WTC11 (cell line): ENCODE results near the gene ZNF582. TPM values are rescaled to one million over a fixed set of nuclear protein-coding genes. Genes with fewer than 3 reads are reported as not detected.
"Not testable (repeated sequence)": the region's sequence is repeated elsewhere in the genome, so short reads cannot be mapped to it uniquely, and the experiment has no call there.

ENCODE experiments used
- ATAC-seq: fragments of 200-7000 bp; cut with Tn5 transposase; 2 replicates; pipeline ENCODE4 v1.10.0; 2021; ENCODE audit warnings: mild to moderate bottlenecking, moderate library complexity
- CTCF ChIA-PET: fragments of 300-600 bp; sonication (Branson Sonifier 250); formaldehyde crosslinking; loops from one replicate; lab custom pipeline; 2021; ENCODE audit warnings: antibody characterized with exemption; lab: Charles Lee
- POLR2A ChIA-PET: fragments of 350-600 bp; sonication (Branson Sonifier 250); formaldehyde crosslinking; loops from one replicate; lab custom pipeline; 2021; ENCODE audit warnings: antibody characterized with exemption; lab: Charles Lee
- DNase-seq: peaks from one replicate; pipeline ENCODE4 v3.0.0; 2021; ENCODE audit warnings: low spot score
- H3K27ac Mint-ChIP-seq: 2 replicates; pipeline ENCODE4 v1.8.0; 2021; ENCODE audit warnings: mixed read lengths
- H3K27me3 Mint-ChIP-seq: 2 replicates; pipeline ENCODE4 v1.8.0; 2021; ENCODE audit warnings: low read depth, mild to moderate bottlenecking, moderate library complexity, mixed read lengths
- H3K36me3 Mint-ChIP-seq: 2 replicates; pipeline ENCODE4 v1.8.0; 2021; ENCODE audit warnings: mixed read lengths
- H3K4me1 Mint-ChIP-seq: 2 replicates; pipeline ENCODE4 v1.8.0; 2022; ENCODE audit warnings: mixed read lengths
- H3K4me3 Mint-ChIP-seq: 2 replicates; pipeline ENCODE4 v1.8.0; 2021; ENCODE audit warnings: mild to moderate bottlenecking, moderate library complexity, mixed read lengths
- H3K9me3 Mint-ChIP-seq: 2 replicates; pipeline ENCODE4 v1.8.0; 2021; ENCODE audit warnings: mixed read lengths
- JAZF1 ChIP-seq: fragments of 250-450 bp; sonication (Bioruptor Pico); IDR thresholded peaks from 2 replicates; pipeline ENCODE4 v1.9.0; 2021; ENCODE audit warnings: moderate library complexity, mild to moderate bottlenecking, inconsistent platforms
- ZNF671 ChIP-seq: fragments of 250-450 bp; sonication (Bioruptor Pico); IDR thresholded peaks from 2 replicates; pipeline ENCODE4 v1.8.0; 2021; ENCODE audit warnings: mild to moderate bottlenecking
- total RNA-seq: library from RNA; stranded (reverse); gene quantifications from 3 replicates; pipeline ENCODE4 v1.2.3, GENCODE V29; 2021
- TF ChIP-seq, protein P1 (sequence below): fragments of 250-450 bp; sonication (Bioruptor Pico); IDR thresholded peaks from 2 replicates; pipeline ENCODE4 v1.8.0; 2021; ENCODE audit warnings: mild to moderate bottlenecking
- TF ChIP-seq, protein P2 (sequence below): fragments of 250-450 bp; sonication (Bioruptor Pico); IDR thresholded peaks from 2 replicates; pipeline ENCODE4 v1.9.0; 2021; ENCODE audit warnings: mild to moderate bottlenecking, borderline replicate concordance
- TF ChIP-seq, protein P3 (sequence below): fragments of 200-600 bp; IDR thresholded peaks from 2 replicates; pipeline ENCODE4 v1.8.0; 2022; ENCODE audit warnings: antibody characterized with exemption

Gene ZNF582
- total RNA-seq, 1 experiment from 2014 or later: 3.5 TPM

DNA sequence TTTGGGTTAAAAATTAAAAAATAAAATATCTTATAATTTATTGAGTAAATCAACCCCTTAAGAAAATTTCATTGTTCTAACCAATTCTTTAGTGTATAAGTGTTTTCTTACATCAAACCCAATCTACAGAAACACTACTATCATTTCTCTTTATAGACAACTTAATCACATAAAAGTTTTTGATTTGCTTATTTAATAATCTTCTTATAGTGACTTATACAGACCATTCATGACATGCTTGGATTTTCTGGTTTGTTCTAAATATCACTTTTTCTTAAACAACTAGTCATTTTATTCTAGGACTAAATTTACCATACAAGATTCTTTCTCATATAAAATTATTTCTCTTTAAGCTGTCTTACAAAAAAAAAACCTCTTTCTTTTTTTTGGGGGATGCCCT lies 51.4 kb downstream of the ZNF582 start:
- no peak for TF ChIP-seq JAZF1 (CRISPR knock-in tag)
- TF ChIP-seq, protein P1, sequence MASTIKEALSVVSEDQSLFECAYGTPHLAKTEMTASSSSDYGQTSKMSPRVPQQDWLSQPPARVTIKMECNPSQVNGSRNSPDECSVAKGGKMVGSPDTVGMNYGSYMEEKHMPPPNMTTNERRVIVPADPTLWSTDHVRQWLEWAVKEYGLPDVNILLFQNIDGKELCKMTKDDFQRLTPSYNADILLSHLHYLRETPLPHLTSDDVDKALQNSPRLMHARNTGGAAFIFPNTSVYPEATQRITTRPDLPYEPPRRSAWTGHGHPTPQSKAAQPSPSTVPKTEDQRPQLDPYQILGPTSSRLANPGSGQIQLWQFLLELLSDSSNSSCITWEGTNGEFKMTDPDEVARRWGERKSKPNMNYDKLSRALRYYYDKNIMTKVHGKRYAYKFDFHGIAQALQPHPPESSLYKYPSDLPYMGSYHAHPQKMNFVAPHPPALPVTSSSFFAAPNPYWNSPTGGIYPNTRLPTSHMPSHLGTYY (CRISPR knock-in tag): no peak
- TF ChIP-seq, protein P2, sequence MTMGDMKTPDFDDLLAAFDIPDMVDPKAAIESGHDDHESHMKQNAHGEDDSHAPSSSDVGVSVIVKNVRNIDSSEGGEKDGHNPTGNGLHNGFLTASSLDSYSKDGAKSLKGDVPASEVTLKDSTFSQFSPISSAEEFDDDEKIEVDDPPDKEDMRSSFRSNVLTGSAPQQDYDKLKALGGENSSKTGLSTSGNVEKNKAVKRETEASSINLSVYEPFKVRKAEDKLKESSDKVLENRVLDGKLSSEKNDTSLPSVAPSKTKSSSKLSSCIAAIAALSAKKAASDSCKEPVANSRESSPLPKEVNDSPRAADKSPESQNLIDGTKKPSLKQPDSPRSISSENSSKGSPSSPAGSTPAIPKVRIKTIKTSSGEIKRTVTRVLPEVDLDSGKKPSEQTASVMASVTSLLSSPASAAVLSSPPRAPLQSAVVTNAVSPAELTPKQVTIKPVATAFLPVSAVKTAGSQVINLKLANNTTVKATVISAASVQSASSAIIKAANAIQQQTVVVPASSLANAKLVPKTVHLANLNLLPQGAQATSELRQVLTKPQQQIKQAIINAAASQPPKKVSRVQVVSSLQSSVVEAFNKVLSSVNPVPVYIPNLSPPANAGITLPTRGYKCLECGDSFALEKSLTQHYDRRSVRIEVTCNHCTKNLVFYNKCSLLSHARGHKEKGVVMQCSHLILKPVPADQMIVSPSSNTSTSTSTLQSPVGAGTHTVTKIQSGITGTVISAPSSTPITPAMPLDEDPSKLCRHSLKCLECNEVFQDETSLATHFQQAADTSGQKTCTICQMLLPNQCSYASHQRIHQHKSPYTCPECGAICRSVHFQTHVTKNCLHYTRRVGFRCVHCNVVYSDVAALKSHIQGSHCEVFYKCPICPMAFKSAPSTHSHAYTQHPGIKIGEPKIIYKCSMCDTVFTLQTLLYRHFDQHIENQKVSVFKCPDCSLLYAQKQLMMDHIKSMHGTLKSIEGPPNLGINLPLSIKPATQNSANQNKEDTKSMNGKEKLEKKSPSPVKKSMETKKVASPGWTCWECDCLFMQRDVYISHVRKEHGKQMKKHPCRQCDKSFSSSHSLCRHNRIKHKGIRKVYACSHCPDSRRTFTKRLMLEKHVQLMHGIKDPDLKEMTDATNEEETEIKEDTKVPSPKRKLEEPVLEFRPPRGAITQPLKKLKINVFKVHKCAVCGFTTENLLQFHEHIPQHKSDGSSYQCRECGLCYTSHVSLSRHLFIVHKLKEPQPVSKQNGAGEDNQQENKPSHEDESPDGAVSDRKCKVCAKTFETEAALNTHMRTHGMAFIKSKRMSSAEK (CRISPR knock-in tag): no peak

DNA sequence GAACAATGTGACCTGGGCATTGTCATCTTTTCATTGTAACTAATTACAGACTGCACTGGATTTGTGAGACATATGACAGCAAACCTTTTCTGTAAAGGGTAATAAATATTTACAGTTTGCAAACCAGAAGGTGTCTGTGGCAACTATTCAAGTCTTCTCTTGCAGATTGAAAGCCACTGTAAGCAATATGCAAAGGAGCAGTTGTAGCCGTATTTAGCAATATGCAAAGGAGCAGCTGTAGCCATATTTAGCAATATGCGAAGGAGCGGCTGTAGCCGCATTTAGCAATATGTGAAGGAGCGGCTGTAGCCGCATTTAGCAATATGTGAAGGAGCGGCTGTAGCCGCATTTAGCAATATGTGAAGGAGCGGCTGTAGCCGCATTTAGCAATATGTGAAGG lies 54.3 kb downstream of the ZNF582 start:
- H3K4me3 Mint-ChIP-seq, DNase-seq, POLR2A ChIA-PET, H3K4me1 Mint-ChIP-seq, ATAC-seq, H3K27ac Mint-ChIP-seq: not testable (repeated sequence)
- H3K27me3 Mint-ChIP-seq: peaks cover 24% of the 10 kb centered on the region
- CTCF ChIA-PET: interaction anchor here (1.7 kb wide), 1 partner anchor 9 kb away, joined by 8 read pairs; no protein-coding TSS in a partner anchor
- H3K36me3 Mint-ChIP-seq: peaks cover 56% of the 10 kb centered on the region
- H3K9me3 Mint-ChIP-seq: peaks cover 74% of the 10 kb centered on the region

More for the DNA sequence above, 51.4 kb downstream of the ZNF582 start:
- Mint-ChIP-seq H3K27ac (no peak overlapping the region), H3K4me1 (peaks cover 16% of the 10 kb centered on the region), H3K4me3 (no peak overlapping the region), H3K36me3 (peaks cover 58% of the 10 kb centered on the region), H3K9me3 (peaks cover 64% of the 10 kb centered on the region), H3K27me3 (peaks cover 16% of the 10 kb centered on the region)
- ChIA-PET POLR2A (no interaction called here), CTCF (no interaction called here)
- DNase-seq (no peak), ATAC-seq (no peak)

DNA sequence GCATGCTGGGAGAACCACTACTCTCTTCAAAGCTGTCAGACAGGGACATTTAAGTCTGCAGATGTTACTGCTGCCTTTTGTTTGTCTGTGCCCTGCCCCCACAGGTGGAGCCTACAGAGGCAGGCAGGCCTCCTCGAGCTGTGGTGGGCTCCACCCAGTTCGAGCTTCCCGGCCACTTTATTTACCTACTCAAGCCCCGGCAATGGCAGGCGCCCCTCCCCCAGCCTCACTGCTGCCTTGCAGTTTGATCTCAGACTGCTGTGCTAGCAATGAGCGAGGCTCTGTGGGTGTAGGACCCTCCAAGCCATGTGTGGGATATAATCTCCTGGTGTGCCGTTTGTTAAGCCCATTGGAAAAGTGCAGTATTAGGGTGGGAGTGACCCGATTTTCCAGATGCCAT lies 56.3 kb downstream of the ZNF582 start:
- POLR2A ChIA-PET, H3K27ac Mint-ChIP-seq, H3K4me3 Mint-ChIP-seq, ATAC-seq, H3K4me1 Mint-ChIP-seq, DNase-seq: not testable (repeated sequence)
- peaks cover 39% of the 10 kb centered on the region for H3K36me3 Mint-ChIP-seq
- peaks cover 68% of the 10 kb centered on the region for H3K9me3 Mint-ChIP-seq
- CTCF ChIA-PET: interaction anchor here (1.2 kb wide), 1 partner anchor 27 kb away, joined by 3 read pairs; no protein-coding TSS in a partner anchor
- H3K27me3 Mint-ChIP-seq: peaks cover 20% of the 10 kb centered on the region

DNA sequence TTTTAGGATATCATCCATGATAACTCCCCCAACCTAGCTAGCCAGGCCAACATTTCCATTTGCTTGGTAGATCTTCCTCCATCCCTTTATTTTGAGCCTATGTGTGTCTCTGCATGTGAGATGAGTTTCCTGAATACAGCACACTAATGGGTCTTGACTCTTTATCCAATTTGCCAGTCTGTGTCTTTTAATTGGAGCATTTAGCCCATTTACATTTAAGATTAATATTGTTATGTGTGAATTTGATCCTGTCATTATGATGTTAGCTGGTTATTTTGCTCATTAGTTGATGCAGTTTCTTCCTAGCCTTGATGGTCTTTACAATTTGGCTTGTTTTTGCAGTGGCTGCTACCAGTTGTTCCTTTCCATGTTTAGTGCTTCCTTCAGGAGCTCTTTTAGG lies 58.0 kb downstream of the ZNF582 start:
- Mint-ChIP-seq H3K36me3 (peaks cover 26% of the 10 kb centered on the region), H3K9me3 (peaks cover 65% of the 10 kb centered on the region), H3K27me3 (peaks cover 13% of the 10 kb centered on the region)
- H3K4me1 Mint-ChIP-seq, ATAC-seq, H3K27ac Mint-ChIP-seq, DNase-seq, H3K4me3 Mint-ChIP-seq, POLR2A ChIA-PET: not testable (repeated sequence)
- CTCF ChIA-PET: interaction anchor here (3.0 kb wide), 1 partner anchor 12 kb away, joined by 57 read pairs; no protein-coding TSS in a partner anchor

DNA sequence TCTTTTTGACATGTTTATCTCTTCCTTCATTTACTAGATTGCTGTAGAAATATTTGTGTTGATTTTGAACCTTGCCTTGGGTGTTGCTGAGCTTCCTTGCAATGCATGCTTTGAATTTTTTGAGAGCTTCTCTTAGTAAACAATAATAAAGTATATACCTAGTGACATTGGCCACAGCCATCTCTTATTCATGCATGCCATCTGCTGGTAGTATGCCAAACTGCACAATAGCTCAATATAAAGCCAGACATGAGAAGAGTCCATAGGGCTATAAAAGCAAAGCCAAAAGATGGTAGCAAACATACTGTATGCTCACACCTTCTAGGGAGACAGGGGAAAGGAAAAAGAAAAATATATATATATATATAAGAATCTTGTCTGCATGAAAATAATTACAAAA lies 59.8 kb downstream of the ZNF582 start:
- TF ChIP-seq, protein P3, sequence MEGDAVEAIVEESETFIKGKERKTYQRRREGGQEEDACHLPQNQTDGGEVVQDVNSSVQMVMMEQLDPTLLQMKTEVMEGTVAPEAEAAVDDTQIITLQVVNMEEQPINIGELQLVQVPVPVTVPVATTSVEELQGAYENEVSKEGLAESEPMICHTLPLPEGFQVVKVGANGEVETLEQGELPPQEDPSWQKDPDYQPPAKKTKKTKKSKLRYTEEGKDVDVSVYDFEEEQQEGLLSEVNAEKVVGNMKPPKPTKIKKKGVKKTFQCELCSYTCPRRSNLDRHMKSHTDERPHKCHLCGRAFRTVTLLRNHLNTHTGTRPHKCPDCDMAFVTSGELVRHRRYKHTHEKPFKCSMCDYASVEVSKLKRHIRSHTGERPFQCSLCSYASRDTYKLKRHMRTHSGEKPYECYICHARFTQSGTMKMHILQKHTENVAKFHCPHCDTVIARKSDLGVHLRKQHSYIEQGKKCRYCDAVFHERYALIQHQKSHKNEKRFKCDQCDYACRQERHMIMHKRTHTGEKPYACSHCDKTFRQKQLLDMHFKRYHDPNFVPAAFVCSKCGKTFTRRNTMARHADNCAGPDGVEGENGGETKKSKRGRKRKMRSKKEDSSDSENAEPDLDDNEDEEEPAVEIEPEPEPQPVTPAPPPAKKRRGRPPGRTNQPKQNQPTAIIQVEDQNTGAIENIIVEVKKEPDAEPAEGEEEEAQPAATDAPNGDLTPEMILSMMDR: peak; percentile 41; the same call in 1 of the 2 replicates
- no peak for TF ChIP-seq ZNF671 (CRISPR knock-in tag)
- Mint-ChIP-seq H3K4me3 (no peak overlapping the region), H3K27me3 (peaks cover 14% of the 10 kb centered on the region), H3K27ac (no peak overlapping the region), H3K36me3 (peaks cover 15% of the 10 kb centered on the region), H3K4me1 (no peaks in the 10 kb centered on the region), H3K9me3 (peaks cover 59% of the 10 kb centered on the region)
- DNase-seq: peak; percentile 37
- peak; percentile 73 for ATAC-seq
- POLR2A ChIA-PET: interaction anchor here (0.7 kb wide), 1 partner anchor 630 kb away, joined by 3 read pairs; no protein-coding TSS in a partner anchor
- CTCF ChIA-PET: interaction anchor here (0.6 to 3.0 kb wide), 39 partner anchors 9 to 676 kb away, joined by 3 to 57 read pairs (median 5); partner anchors contain the start of genes GALP, ZNF444, ZNF583 and ZSCAN5A

Other genes starting within 250 kb of the ZNF582 start
- not detected in 3 replicates for gene GALP, start 217.5 kb downstream of the ZNF582 start, total RNA-seq
- not detected in 3 replicates for gene ZSCAN5B, start 195.8 kb downstream of the ZNF582 start, total RNA-seq
- gene ZSCAN5C, start 191.3 kb downstream of the ZNF582 start, total RNA-seq: not detected in 3 replicates
- not detected in 3 replicates for gene EDDM13, start 120.8 kb downstream of the ZNF582 start, total RNA-seq
- gene ZSCAN5A, start 78.7 kb downstream of the ZNF582 start, total RNA-seq: 9.0 to 10.4 TPM (median 9.8 TPM) in 3 replicates
- gene ZNF583, start 10.8 kb upstream of the ZNF582 start, total RNA-seq: 1.1 to 2.3 TPM (median 1.6 TPM) in 3 replicates
- 9.7 to 14.4 TPM (median 10.8 TPM) in 3 replicates for gene ZNF667, start 83.8 kb upstream of the ZNF582 start, total RNA-seq
- 0.98 to 1.5 TPM (median 1.5 TPM) in 3 replicates for gene ZNF471, start 114.3 kb upstream of the ZNF582 start, total RNA-seq
- 2.8 to 4.6 TPM (median 3.7 TPM) in 3 replicates for gene ZFP28, start 145.4 kb upstream of the ZNF582 start, total RNA-seq
- gene ZNF470, start 173.9 kb upstream of the ZNF582 start, total RNA-seq: 6.0 to 6.5 TPM (median 6.2 TPM) in 3 replicates
- 6.7 to 8.0 TPM (median 7.0 TPM) in 3 replicates for gene ZNF71, start 201.8 kb upstream of the ZNF582 start, total RNA-seq
- gene SMIM17, start 249.6 kb upstream of the ZNF582 start, total RNA-seq: 0.15 to 0.39 TPM (median 0.34 TPM) in 3 replicates